OCI-LY7 (cell line): ENCODE data around the gene MEIOB.

Experiments used
- CTCF ChIP-seq: fragments of 200-600 bp; sonication (generic); conservative IDR thresholded peaks from 2 replicates; pipeline ENCODE4 v1.5.1; 2014; ENCODE audit warnings: mild to moderate bottlenecking, antibody characterized with exemption, low read length, moderate library complexity, mixed read lengths
- EZH2phosphoT487 ChIP-seq: fragments of 200-600 bp; sonication (generic); IDR thresholded peaks from 2 replicates; pipeline ENCODE4 v1.6.1; 2018; ENCODE audit warnings: low read depth, borderline replicate concordance, mild to moderate bottlenecking, mixed run types, antibody characterized with exemption, low read length, moderate library complexity, mixed read lengths

GRCh38 chr16:1874854-1875253 is 2.9 kb upstream of the MEIOB start:
- TF ChIP-seq CTCF: no peak
- TF ChIP-seq EZH2phosphoT487: no peak
